ENCODE results near the gene MANBA.

- TF ChIP-seq CTCF (conservative IDR thresholded peaks at IDR 0.05; ENCODE audit: low read depth, low read length) (no peak), EZH2 (IDR thresholded peaks at IDR 0.05; ENCODE audit: borderline replicate concordance, low read depth, low read length, poor library complexity, severe bottlenecking) (no peak)
Observed at GRCh38 chr4:102807345-102807744, 46.6 kb upstream of the MANBA start.
